ENCODE results near the gene HSD3B7.
"Not testable (repeated sequence)": the region's sequence is repeated elsewhere in the genome, so short reads cannot be mapped to it uniquely, and the experiment has no call there.

Gene HSD3B7

GRCh38 chr16:30998852-30999761 lies 14.1 kb downstream of the HSD3B7 start:
- DNase-seq (ENCODE audit: low read depth in 2 of 2, low spot score in 1 of 2): no peak

GRCh38 chr16:31000671-31001382 lies 15.8 kb downstream of the HSD3B7 start:
- no peak for DNase-seq (ENCODE audit: low read depth in 2 of 2, low spot score in 1 of 2)

- no peak for DNase-seq (ENCODE audit: low read depth in 2 of 2, low spot score in 1 of 2)
Observed at GRCh38 chr16:31001507-31002249, 16.7 kb downstream of the HSD3B7 start.

GRCh38 chr16:31002250-31002700 lies 17.3 kb downstream of the HSD3B7 start:
- DNase-seq (ENCODE audit: low read depth in 2 of 2, low spot score in 1 of 2): no peak

GRCh38 chr16:31002862-31003341 lies 17.9 kb downstream of the HSD3B7 start:
- no peak for DNase-seq (ENCODE audit: low read depth in 2 of 2, low spot score in 1 of 2)

GRCh38 chr16:31003744-31004143 lies 18.7 kb downstream of the HSD3B7 start:
- no peak for DNase-seq (ENCODE audit: low read depth in 2 of 2, low spot score in 1 of 2)

- no peak for DNase-seq (ENCODE audit: low read depth in 2 of 2, low spot score in 1 of 2)
Observed at GRCh38 chr16:31004658-31005057, 19.7 kb downstream of the HSD3B7 start.

GRCh38 chr16:31005350-31006085 lies 20.5 kb downstream of the HSD3B7 start:
- no peak for DNase-seq (ENCODE audit: low read depth in 2 of 2, low spot score in 1 of 2)

- DNase-seq (ENCODE audit: low read depth in 2 of 2, low spot score in 1 of 2): no peak
Observed at GRCh38 chr16:31006086-31006385, 21.0 kb downstream of the HSD3B7 start.

GRCh38 chr16:31006589-31006988 lies 21.6 kb downstream of the HSD3B7 start:
- no peak for DNase-seq (ENCODE audit: low read depth in 2 of 2, low spot score in 1 of 2)

- no peak for DNase-seq (ENCODE audit: low read depth in 2 of 2, low spot score in 1 of 2)
Observed at GRCh38 chr16:31007684-31008083, 22.7 kb downstream of the HSD3B7 start.

- no peak for DNase-seq (ENCODE audit: low read depth in 2 of 2, low spot score in 1 of 2)
Observed at GRCh38 chr16:31008149-31008548, 23.1 kb downstream of the HSD3B7 start.

GRCh38 chr16:31008551-31008950 lies 23.5 kb downstream of the HSD3B7 start:
- DNase-seq (ENCODE audit: low read depth in 2 of 2, low spot score in 1 of 2): no peak

- no peak for DNase-seq (ENCODE audit: low read depth in 2 of 2, low spot score in 1 of 2)
Observed at GRCh38 chr16:31009120-31009519, 24.1 kb downstream of the HSD3B7 start.

- no peak for DNase-seq (ENCODE audit: low read depth in 2 of 2, low spot score in 1 of 2)
Observed at GRCh38 chr16:31009894-31010584, 25.0 kb downstream of the HSD3B7 start.

- peak in 1 of 2 donors; percentile 21 for DNase-seq (ENCODE audit: low read depth in 2 of 2, low spot score in 1 of 2)
Observed at GRCh38 chr16:31010585-31011325, 25.7 kb downstream of the HSD3B7 start, which contains the start of gene STX1B. Gene STX1B (minus strand): TSS chr16:31010638. CDS start chr16:31010396, 242 bp downstream.

- DNase-seq (ENCODE audit: low read depth in 2 of 2, low spot score in 1 of 2): not testable (repeated sequence)
Observed at GRCh38 chr16:31011815-31012214, 26.8 kb downstream of the HSD3B7 start.

GRCh38 chr16:31013292-31013691 lies 28.3 kb downstream of the HSD3B7 start:
- DNase-seq (ENCODE audit: low read depth in 2 of 2, low spot score in 1 of 2): not testable (repeated sequence)

- no peak for DNase-seq (ENCODE audit: low read depth in 2 of 2, low spot score in 1 of 2)
Observed at GRCh38 chr16:31016018-31016417, 31.0 kb downstream of the HSD3B7 start.

Data from stimulated activated CD8-positive, alpha-beta memory T cell treated with anti-CD3 and anti-CD28 coated beads, Interleukin-4, amount 100 ng/mL, for 1 hour (primary cell).